ENCODE data around the gene SEMA6C. TPM values are rescaled to one million over a fixed set of nuclear protein-coding genes. Genes with fewer than 3 reads are reported as not detected.

Gene SEMA6C
- total and polyA plus RNA-seq, 11 donors, result 16.4 to 97.1 (median 50.8) TPM

DNA sequence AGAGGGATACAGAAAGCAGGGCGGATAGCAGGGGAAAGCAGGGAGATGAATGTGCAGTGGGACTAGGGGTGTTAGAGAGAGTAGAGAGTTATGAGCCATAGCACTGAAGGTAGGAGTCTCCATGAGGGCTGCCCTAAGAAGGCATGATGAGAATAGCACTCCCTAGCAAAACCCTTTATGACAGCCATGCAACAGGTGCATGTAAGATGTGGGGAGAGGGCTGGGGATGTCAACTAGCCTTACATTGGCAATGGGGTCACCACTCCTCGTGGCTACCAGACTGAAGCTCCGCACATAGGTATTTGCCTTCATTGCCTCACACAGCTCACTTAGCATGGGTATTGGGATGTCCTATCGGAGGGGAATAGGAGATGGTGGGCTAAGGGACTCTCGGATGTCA is 24.8 kb upstream of the SEMA6C start:
- intact Hi-C loops (cut with DNase I), result no loop called here
- H3K27ac ChIP-seq, result no peak overlapping the region
- H3K27me3 ChIP-seq, result no peaks in the 10 kb centered on the region
- WGBS, 4 donors, result 89 to 94% (median 93%) methylated on average over 5 of the region's 5 CpGs
- TF ChIP-seq, protein P1, sequence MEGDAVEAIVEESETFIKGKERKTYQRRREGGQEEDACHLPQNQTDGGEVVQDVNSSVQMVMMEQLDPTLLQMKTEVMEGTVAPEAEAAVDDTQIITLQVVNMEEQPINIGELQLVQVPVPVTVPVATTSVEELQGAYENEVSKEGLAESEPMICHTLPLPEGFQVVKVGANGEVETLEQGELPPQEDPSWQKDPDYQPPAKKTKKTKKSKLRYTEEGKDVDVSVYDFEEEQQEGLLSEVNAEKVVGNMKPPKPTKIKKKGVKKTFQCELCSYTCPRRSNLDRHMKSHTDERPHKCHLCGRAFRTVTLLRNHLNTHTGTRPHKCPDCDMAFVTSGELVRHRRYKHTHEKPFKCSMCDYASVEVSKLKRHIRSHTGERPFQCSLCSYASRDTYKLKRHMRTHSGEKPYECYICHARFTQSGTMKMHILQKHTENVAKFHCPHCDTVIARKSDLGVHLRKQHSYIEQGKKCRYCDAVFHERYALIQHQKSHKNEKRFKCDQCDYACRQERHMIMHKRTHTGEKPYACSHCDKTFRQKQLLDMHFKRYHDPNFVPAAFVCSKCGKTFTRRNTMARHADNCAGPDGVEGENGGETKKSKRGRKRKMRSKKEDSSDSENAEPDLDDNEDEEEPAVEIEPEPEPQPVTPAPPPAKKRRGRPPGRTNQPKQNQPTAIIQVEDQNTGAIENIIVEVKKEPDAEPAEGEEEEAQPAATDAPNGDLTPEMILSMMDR (IDR thresholded peaks at IDR 0.05), result no peak
- no peak for TF ChIP-seq POLR2A (IDR thresholded peaks at IDR 0.05)
- no peak overlapping the region for H3K4me3 ChIP-seq
- H3K36me3 ChIP-seq, result peaks cover 0 to 89% (median 56%) of the 10 kb centered on the region in 9 donors
- peaks cover 0 to 23% (median 11%) of the 10 kb centered on the region in 12 donors for H3K4me1 ChIP-seq
- no peak for DNase-seq
- no peak for ATAC-seq
- no peaks in the 10 kb centered on the region for H3K9me3 ChIP-seq

- ATAC-seq (no peak), DNase-seq (no peak)
- peaks cover 0 to 67% (median 36%) of the 10 kb centered on the region in 9 donors for H3K36me3 ChIP-seq
- H3K4me3 ChIP-seq, result peak overlapping the region in 9 of 12 donors; percentile 72 to 91 (median 81)
- no peaks in the 10 kb centered on the region for H3K9me3 ChIP-seq
- H3K27ac ChIP-seq, result no peak overlapping the region
- no peaks in the 10 kb centered on the region for H3K27me3 ChIP-seq
- peaks cover 4 to 34% (median 22%) of the 10 kb centered on the region in 12 donors for H3K4me1 ChIP-seq
- intact Hi-C loops (cut with DNase I), result no loop called here
- no peak for TF ChIP-seq POLR2A (IDR thresholded peaks at IDR 0.05)
- TF ChIP-seq, protein P1 (IDR thresholded peaks at IDR 0.05), result no peak
- 86 to 88% (median 87%) methylated on average over 6 of the region's 6 CpGs for WGBS, 4 donors
These were observed 20.7 kb upstream of the SEMA6C start for GRCh38 chr1:151167116-151167515.

GRCh38 chr1:151166505-151166956 is 20.1 kb upstream of the SEMA6C start:
- intact Hi-C loops (cut with DNase I), result no loop called here
- ATAC-seq (peak in 1 of 4 donors; percentile 2), DNase-seq (no peak)
- TF ChIP-seq POLR2A (IDR thresholded peaks at IDR 0.05), result no peak
- TF ChIP-seq, protein P1 (IDR thresholded peaks at IDR 0.05), result no peak
- Histone ChIP-seq H3K36me3 (peaks cover 0 to 67% (median 41%) of the 10 kb centered on the region in 9 donors), H3K27me3 (no peaks in the 10 kb centered on the region), H3K4me3 (peak overlapping the region; percentile 58 to 91 (median 82)), H3K27ac (peak overlapping the region in 11 of 12 donors; percentile 76 to 96 (median 92)), H3K4me1 (peaks cover 4 to 36% (median 22%) of the 10 kb centered on the region in 12 donors), H3K9me3 (no peaks in the 10 kb centered on the region)
- 3 to 5% (median 4%) methylated on average over 15 of the region's 15 CpGs for WGBS, 4 donors

DNA sequence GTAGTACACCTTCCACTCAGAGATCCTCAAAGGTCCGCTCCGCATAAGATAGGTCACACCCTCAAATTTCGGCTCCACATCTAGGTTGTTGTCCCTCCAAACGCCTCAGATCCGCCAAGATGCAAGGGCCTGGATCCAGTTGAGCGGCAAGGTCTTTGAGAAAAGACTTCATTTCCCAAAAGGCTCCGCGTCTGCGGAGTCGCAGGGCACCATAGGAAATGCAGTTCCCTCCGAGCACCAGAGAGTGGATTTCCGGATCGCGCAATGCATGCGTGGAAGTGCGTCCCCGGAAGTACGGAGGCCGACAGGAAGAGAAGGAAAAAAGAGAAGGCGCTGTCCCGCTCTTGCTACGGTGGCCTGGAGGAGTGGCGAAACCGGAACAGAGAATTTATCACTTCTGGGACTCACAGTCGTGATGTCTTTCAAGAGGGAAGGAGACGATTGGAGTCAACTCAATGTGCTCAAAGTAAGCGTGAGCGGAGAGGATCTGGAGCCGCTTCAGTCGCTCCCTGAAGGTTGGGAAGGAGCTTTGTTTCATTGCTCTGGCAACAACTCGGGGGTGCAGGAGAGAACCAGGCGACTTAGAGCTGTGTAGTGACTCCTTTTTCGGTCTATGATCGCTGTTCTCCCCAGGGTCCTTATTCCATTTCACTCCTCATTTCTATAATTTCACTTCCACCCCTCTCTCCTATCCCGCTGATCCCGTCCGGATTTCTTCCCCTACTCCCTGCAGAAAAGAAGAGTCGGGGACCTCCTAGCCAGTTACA is 19.5 kb upstream of the SEMA6C start, which contains the start of the genes LYSMD1 and SCNM1:
Gene LYSMD1, minus strand, starts transcription at position 165 of the 767 bp plus-strand sequence. CDS start 644 bp downstream, outside the sequence.
Gene SCNM1, plus strand, starts transcription at position 407 of the 767 bp plus-strand sequence. Its CDS starts 9 bp downstream, at position 416.
- TF ChIP-seq POLR2A (IDR thresholded peaks at IDR 0.05), result peak in 1 of 2 donors; percentile 34
- TF ChIP-seq, protein P1 (IDR thresholded peaks at IDR 0.05), result peak in 4 of 12 donors; percentile 9 to 14 (median 12)
- peak within 1 kb of the TSS; percentile 73 to 96 (median 93) for H3K27ac ChIP-seq
- ATAC-seq, result peak; percentile 91 to 96 (median 94)
- no peaks in the 10 kb centered on the region for H3K27me3 ChIP-seq
- H3K9me3 ChIP-seq, result no peaks in the 10 kb centered on the region
- peaks cover 4 to 40% (median 22%) of the 10 kb centered on the region in 12 donors for H3K4me1 ChIP-seq
- WGBS, 4 donors, result 0 to 1% (median 0%) methylated on average over 35 to 38 of the region's 38 CpGs
- DNase-seq, result peak; percentile 95 to 98 (median 98)
- H3K4me3 ChIP-seq, result peak within 1 kb of the TSS; percentile 58 to 91 (median 82)
- peaks cover 0 to 66% (median 47%) of the 10 kb centered on the region in 9 donors for H3K36me3 ChIP-seq
- intact Hi-C loops (cut with DNase I), result loop anchor here in 1 of 10 donors (2.0 kb wide), 1 partner anchor 19 kb away; the partner anchor contains the start of gene SEMA6C
